GM10248 (cell line): ENCODE results near the gene PARP16.

Experiments
- CTCF ChIA-PET: fragments of 300-600 bp; sonication (Branson Sonifier 250); formaldehyde crosslinking; extraction: SDS; loops from one replicate; lab custom pipeline; 2021; ENCODE audit warnings: antibody characterized with exemption; lab: Yijun Ruan, JAX
- POLR2A ChIA-PET: fragments of 350-650 bp; sonication (Branson Sonifier 250); formaldehyde crosslinking; extraction: SDS; loops from one replicate; lab custom pipeline; 2020; ENCODE audit warnings: antibody characterized with exemption; lab: Yijun Ruan, JAX
- DNase-seq: peaks from one replicate; pipeline ENCODE4 v3.0.0; 2012; ENCODE audit errors: extremely low spot score
- TF ChIP-seq, protein P1 (sequence below): IDR thresholded peaks from 2 replicates; pipeline ENCODE4 v1.5.1; 2012; ENCODE audit warnings: mild to moderate bottlenecking, low read depth; ENCODE audit errors: extremely low read depth, missing control alignments, control extremely low read depth

Gene PARP16

GRCh38 chr15:65286069-65286703 lies 497 bp downstream of the PARP16 start:
- peak; percentile 51 for DNase-seq
- ChIA-PET POLR2A (interaction anchor here (0.6 to 6.5 kb wide), 5 partner anchors 11 to 1775 kb away, joined by 4 to 81 read pairs (median 5); partner anchors contain the start of genes CLPX and RNU5B-1), CTCF (interaction anchor here (0.8 to 3.2 kb wide), 27 partner anchors 8 to 583 kb away, joined by 3 to 18 read pairs (median 4); partner anchors contain the start of genes RAB11A and RNU5B-1)
- TF ChIP-seq, protein P1, sequence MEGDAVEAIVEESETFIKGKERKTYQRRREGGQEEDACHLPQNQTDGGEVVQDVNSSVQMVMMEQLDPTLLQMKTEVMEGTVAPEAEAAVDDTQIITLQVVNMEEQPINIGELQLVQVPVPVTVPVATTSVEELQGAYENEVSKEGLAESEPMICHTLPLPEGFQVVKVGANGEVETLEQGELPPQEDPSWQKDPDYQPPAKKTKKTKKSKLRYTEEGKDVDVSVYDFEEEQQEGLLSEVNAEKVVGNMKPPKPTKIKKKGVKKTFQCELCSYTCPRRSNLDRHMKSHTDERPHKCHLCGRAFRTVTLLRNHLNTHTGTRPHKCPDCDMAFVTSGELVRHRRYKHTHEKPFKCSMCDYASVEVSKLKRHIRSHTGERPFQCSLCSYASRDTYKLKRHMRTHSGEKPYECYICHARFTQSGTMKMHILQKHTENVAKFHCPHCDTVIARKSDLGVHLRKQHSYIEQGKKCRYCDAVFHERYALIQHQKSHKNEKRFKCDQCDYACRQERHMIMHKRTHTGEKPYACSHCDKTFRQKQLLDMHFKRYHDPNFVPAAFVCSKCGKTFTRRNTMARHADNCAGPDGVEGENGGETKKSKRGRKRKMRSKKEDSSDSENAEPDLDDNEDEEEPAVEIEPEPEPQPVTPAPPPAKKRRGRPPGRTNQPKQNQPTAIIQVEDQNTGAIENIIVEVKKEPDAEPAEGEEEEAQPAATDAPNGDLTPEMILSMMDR: no peak

GRCh38 chr15:65285291-65286068 lies 1.2 kb downstream of the PARP16 start:
- ChIA-PET CTCF (interaction anchor here (0.9 to 3.2 kb wide), 17 partner anchors 8 to 554 kb away, joined by 3 to 18 read pairs (median 5); partner anchors contain the start of gene RNU5B-1), POLR2A (interaction anchor here (0.7 to 6.5 kb wide), 3 partner anchors 12 to 48 kb away, joined by 4 to 81 read pairs (median 21); partner anchors contain the start of gene RNU5B-1)
- DNase-seq: peak; percentile 11
- TF ChIP-seq, protein P1: no peak

- no peak for DNase-seq
- CTCF ChIA-PET: interaction anchor here (0.7 to 2.4 kb wide), 7 partner anchors 9 to 88 kb away, joined by 3 to 15 read pairs (median 3); partner anchors contain the start of genes CILP and PARP16
- TF ChIP-seq, protein P1: no peak
- POLR2A ChIA-PET: interaction anchor here (0.5 to 1.4 kb wide), 2 partner anchors 17 to 26 kb away, joined by 5 to 6 read pairs; partner anchors contain the start of gene RNU5B-1
Observed at GRCh38 chr15:65278480-65278879, 8.2 kb downstream of the PARP16 start.

- CTCF ChIA-PET: interaction anchor here (0.9 to 2.3 kb wide), 4 partner anchors 10 to 109 kb away, joined by 3 to 15 read pairs (median 4); partner anchors contain the start of gene PARP16
Observed at GRCh38 chr15:65277015-65277414, 9.7 kb downstream of the PARP16 start.

GRCh38 chr15:65275728-65276126 lies 11.0 kb downstream of the PARP16 start:
- DNase-seq: no peak
- TF ChIP-seq, protein P1: no peak
- ChIA-PET CTCF (interaction anchor here (0.9 to 3.6 kb wide), 4 partner anchors 11 to 96 kb away, joined by 3 to 18 read pairs (median 3); partner anchors contain the start of gene PARP16), POLR2A (interaction anchor here (1.1 kb wide), 1 partner anchor 92 kb away, joined by 3 read pairs; no protein-coding TSS in a partner anchor)

More at GRCh38 chr15:65277015-65277414, 9.7 kb downstream of the PARP16 start:
- TF ChIP-seq, protein P1: no peak
- POLR2A ChIA-PET: interaction anchor here (0.8 kb wide), 1 partner anchor 28 kb away, joined by 8 read pairs; no protein-coding TSS in a partner anchor
- no peak for DNase-seq
